Skin epidermis (tissue), 12 donors: ENCODE results near the gene PPM1F.

Experiments used
- H3K27ac ChIP-seq, 21 experiments: fragments of 200-600 bp; sonication (generic) in 11 of 21; one replicate each; pipeline ENCODE4 v1.5.0; 2020; ENCODE audit warnings: mild to moderate bottlenecking in 3 of 21, inconsistent platforms in 2 of 21, moderate library complexity in 2 of 21
- H3K4me3 ChIP-seq, 7 experiments: fragments of 200-600 bp; sonication (generic) in 2 of 7; one replicate each; pipeline ENCODE4 v1.5.0; 2020; ENCODE audit warnings: inconsistent platforms in 2 of 7, mild to moderate bottlenecking in 2 of 7, moderate library complexity in 1 of 7

Gene PPM1F

DNA sequence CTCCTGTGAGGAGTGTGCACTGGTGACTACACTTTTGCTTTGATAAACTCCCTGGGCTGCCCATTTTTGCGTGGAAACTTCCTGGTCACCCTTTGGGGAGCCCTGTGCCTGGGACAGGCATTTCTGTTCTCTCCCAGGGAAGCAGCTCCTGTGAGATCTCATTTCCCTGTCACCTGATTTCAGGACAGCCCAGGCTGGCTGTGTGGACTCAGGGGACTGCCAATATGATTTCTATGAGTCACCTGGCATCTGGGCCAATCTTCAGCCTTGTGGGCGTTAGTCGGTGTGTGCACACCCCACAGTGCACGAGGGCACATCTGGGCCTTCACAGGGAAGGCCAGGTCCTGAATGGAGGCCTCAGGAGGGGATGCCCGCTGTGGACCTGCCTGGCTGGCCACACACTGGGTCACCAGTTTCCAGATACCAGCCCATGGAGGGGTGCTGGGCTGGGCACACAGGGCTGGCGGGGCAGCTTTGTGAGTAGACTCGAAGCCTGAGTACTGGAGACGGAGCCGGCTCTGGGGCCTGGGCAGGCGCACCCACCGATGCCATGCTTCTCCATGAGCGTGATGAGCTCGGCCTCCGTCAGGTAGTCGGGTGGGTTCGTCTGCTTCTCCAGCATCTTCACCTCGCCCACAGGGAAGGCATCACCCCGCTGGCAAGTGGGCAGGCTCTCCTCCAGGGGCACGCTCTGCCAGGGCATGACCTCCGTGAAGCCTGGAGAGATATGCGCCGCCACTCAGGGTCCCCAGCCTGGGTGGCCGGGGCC is 9.4 kb upstream of the PPM1F start:
- Histone ChIP-seq H3K4me3 (no peak overlapping the region), H3K27ac (peak overlapping the region in 4 of 21 experiments; percentile 2 to 29 (median 10))

DNA sequence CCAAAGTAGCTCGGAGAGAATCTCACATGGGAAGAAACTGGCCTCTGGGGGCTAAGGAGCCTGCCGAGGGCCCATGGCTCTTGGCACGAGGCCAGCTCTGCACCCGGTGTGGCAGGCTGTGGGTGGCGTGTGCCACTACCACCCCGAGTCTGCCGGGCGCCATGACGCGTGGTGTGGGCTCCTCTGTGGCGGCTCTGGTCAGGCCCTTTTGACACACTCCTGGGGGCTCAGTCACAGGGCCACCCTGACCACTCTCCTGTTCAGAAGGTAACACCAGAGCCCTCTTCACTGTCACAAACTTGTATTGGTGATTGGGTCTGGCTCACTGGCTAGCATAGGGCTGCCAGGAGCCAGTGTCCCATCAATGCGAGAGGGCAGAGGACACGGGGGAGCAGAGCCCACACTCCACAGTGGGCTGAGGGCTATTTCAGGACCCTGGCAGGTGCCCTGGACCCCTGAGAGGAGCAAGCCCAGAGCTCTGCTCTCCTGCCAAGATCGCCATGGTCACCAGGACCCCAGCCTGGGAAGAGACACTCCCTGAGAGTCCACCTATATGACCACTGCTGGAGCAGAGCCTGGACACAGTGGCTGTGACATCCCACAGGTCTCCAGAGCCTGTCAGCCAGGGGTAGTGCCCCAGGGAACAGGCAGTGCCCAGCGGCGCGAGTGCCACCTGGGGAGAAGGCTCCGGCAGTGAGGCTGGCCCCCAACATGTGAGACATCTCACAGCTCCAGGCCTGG is 8.6 kb upstream of the PPM1F start:
- peak overlapping the region in 4 of 21 experiments; percentile 2 to 29 (median 10) for H3K27ac ChIP-seq
- no peak overlapping the region for H3K4me3 ChIP-seq

DNA sequence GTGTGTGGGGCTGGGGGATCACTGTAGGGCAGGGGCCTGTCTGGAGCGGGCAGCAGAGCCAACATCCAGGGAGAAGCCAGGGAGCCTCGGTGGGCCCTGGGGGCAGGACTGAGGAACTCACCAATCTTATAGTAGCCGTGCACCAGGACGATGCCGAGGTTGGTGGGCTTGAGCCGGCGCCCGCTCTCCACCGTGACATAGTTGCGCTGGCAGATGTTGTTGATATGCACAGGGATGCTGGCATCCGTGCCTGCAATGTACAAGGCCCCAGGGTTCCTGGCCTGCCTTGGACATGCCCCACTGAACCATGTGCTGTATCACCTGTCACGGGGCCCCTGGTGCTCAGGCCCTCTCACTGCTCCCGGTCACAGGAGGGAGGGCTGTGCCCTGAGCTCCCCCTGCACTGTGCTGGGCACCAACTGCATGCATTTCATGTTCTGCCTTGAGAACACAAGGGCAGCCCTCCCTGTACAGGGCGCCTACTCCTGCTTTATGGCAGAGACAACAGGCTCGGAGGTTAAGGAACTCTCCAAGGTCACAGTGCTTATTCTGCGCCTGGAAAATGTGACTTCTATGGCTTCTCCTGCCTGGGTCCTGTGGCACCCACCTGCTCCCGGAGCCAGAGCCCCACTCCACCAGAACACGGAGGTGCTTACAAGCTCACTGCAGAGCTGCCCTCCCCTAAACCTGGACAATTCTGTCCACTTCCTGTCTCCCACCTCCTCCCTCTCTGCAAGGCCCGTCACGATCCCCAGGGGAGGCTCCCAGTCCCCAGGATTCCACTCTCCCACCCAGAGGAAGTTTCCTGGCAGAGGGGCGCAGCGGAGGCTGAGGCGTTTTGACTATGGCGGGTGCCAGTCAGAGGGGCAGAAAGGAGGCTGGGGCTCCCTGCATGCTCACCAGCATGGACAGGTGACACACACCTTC is 7.8 kb upstream of the PPM1F start:
- Histone ChIP-seq H3K27ac (no peak overlapping the region), H3K4me3 (no peak overlapping the region)

DNA sequence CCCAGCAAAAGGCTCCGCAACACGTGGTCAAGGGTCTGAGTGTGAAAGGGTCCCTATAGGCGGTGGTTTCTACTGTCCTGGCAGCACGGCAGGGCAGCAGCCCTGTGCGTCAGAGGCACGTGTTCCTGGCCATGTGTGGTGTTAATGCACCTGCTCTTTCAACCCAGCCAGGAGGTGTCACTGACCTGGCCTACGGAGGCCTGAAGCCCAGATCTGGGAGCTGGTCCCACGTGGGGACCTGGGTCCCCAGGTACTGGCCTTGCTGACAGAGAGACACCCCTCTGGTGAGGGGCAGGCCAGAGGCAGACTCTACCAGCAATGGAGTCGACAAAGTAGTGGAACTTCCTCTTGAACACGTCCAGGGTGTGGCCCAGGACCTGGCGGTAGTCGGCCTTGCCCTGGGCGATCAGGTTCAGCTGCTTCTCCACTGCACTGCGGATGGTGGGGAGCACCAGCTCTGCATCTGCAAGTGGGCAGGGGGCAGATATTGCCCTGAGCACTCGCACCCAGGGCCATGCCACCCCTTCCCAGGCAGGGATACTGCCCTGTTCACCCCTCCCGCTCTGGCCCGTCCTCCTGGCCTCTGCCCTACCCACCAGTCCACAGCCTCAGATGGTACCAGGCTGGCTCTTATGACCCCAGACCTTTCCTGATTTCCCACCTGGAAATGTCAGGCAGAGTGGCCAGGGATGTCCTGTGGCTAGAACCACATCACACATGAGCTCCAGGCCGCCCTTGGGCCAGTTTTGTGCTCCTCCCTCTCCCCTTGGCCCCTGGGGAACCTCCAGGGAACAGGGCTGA is 6.8 kb upstream of the PPM1F start:
- Histone ChIP-seq H3K4me3 (no peak overlapping the region), H3K27ac (no peak overlapping the region)

DNA sequence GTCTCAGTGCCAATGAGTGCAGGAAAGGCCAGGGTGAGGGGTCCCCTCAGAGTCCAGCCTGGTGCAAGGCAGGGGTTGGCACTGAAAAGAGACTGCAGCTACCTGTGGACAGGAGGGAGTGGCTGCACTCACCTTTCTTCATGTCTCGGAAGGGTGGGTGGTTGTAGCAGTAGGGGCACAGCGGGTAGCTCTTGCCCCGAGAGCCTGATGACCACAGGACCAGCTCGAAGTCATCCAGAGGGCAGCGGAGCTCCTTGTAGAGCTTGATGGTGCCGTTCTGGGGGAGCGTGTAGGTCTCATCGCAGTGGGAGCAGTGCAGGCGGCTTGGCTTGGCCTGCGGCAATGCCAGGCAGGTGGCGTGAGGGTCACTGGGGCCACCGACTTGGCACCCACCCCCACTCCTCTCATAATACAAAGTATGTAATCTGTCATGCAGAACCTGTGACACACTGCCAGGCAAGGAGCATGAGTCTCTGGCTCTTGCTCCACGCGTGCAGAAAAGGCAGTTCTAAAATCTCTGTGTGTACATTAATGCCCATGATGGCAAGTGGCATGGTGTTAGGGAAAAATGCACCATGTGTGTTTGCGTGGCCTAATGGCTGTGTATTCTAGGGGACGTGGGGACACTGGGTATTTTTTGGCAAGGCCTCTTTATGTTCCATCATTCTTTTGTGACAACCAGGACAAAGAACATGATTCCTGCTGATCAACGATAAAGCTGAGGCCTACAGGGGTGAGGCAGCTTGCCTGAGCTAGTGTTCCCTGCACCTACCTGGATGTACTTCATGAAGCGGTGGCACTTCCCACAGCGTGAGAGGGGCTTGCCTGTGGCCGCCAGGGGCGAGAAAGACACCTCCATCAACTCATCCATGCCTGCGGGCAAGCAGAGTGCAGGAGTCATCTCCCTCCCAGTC is 6.0 kb upstream of the PPM1F start:
- no peak overlapping the region for H3K27ac ChIP-seq
- no peak overlapping the region for H3K4me3 ChIP-seq

DNA sequence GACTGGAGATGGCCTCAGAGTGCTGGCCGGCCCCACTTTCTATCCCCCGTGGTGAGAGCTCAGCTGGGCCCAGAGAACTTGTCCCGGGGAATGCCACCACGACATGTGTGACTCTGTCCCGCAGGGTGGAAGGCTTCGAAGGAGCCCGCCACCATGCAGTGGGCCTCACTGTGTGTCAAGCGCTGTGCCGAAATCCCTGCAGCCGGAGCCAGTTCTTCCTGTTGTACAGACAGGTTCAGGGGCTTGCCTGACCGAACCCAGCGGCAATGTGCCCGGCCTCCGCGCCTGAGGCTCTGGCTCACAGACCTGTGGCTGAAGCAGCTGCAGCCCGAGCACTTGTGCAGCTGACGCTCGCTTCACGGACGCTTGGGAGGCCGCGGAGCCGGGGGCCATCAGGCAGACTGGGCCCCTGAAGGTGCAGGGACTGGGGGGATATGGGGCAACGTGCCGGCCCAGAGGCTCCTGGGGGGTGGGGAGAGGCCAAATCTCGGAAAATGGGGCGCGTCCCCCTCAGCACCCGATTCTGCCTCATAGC is 650 bp downstream of the PPM1F start:
- peak overlapping the region; percentile 60 to 79 (median 64) for H3K4me3 ChIP-seq
- H3K27ac ChIP-seq = peak overlapping the region; percentile 52 to 98 (median 83)

DNA sequence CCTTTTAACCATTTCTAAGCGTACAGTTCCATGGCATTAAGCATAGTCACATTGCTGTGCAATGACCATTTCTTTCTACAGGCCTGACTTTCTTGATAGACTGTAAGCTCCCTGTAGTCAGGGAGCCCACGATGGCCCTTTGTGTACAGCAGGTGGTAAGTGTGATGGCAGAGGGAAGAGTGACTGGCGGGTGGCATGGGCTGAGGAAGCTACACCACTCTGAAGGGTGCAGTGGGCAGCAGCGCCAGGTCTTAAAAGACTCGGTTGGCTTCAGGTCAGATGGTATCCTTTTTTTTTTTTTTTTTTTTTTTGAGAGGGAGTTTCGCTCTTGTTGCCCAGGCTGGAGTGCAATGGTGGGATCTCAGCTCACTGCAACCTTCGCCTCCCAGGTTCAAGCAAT is 1.6 kb downstream of the PPM1F start:
- Histone ChIP-seq H3K4me3 (peak overlapping the region in 1 of 7 experiments; percentile 64), H3K27ac (peak overlapping the region in 6 of 21 experiments; percentile 18 to 98 (median 84))

DNA sequence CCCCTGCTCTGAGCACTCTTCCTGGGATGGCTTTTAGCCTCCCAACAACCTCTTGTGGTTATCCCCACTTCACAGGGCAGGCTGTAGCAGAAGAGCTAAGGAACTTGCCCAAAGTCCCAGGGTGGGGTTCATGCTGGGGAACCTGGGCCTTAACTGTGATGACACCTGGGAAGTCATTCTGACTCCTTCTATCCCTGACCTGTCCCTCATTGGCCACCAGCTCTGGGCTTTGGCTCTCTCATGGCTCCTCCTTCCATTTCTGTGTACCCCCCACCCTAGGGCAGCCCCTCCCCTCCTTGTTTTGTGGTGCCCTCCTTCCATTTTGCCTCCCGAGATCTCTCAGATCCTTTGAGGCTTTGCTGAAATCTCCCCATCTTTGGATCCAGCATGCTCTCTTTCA is 2.7 kb downstream of the PPM1F start:
- no peak overlapping the region for H3K4me3 ChIP-seq
- peak overlapping the region in 14 of 21 experiments; percentile 3 to 98 (median 59) for H3K27ac ChIP-seq

DNA sequence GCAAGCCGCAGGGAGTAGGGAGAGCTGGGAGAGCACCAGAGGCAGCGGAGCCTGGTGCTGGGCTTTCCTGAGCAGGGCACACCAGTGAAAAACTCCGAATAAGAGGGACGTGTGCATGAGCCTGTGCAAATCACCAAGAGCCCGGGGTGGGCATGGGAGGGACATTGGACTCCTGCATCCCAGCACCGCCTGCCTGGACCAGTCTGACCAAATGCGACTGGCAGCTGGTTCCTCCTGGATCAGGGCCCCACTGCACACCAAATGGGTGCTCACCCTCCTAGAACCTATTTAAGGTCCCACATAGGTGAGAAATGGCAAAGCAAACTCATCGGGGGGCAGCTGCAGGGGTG is 3.1 kb downstream of the PPM1F start:
- peak overlapping the region in 14 of 21 experiments; percentile 3 to 98 (median 59) for H3K27ac ChIP-seq
- no peak overlapping the region for H3K4me3 ChIP-seq

DNA sequence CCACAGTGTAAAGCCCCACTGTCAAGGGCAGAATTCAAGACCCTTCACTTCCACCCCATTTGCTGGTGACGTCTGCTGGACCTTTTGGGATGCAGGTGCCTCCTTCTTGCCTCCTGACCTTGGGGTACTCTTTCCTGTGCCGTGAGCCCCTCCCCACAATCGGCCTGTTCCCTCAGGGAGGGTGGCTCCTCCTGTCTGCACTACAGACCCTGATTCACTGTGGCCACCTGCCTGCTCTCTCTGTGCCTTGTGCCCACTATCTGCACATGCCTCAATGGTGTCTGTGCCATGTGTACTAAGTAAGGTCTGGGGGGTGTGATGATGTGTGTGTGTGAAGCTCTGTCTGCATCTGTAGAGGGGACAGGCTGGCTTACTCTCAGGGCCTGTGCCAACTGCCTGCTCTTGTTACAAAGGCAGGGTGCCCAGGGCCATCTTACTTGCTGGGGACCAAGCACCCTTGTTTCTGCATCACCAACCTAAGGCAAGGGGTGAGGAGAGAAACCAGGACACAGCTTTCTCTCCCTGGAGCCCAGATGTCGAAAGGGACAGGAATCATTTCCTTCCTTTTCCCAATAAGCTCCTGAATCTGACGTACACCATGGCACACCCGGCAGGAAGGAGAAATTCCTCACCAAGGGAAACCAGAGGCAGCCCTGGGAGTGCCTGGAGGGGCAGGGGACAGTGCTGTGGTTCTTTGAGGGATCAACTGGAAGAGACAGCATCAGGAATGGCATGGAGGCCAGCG is 3.7 kb downstream of the PPM1F start:
- H3K27ac ChIP-seq = peak overlapping the region in 17 of 21 experiments; percentile 17 to 98 (median 65)
- no peak overlapping the region for H3K4me3 ChIP-seq

DNA sequence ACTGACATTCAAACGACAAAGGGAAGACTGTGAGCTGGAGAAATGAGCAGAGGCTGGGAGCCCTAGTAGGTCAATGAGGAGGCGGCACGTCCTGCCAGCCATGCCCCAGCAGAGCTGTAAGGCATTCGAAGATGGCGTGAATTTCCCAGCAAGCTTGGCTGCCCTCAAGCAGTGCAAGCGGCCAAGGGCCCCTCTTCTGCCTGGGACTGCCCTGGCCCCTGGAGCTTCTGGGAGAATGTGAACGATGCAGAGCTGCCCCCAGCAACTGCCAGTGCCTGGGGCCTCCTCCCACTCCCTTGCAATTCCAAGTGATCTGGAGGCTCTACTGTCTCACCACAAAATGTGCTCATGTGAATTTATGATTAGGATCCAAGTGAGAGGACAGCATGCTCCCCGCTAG is 4.3 kb downstream of the PPM1F start:
- Histone ChIP-seq H3K4me3 (no peak overlapping the region), H3K27ac (peak overlapping the region in 16 of 21 experiments; percentile 9 to 98 (median 60))

DNA sequence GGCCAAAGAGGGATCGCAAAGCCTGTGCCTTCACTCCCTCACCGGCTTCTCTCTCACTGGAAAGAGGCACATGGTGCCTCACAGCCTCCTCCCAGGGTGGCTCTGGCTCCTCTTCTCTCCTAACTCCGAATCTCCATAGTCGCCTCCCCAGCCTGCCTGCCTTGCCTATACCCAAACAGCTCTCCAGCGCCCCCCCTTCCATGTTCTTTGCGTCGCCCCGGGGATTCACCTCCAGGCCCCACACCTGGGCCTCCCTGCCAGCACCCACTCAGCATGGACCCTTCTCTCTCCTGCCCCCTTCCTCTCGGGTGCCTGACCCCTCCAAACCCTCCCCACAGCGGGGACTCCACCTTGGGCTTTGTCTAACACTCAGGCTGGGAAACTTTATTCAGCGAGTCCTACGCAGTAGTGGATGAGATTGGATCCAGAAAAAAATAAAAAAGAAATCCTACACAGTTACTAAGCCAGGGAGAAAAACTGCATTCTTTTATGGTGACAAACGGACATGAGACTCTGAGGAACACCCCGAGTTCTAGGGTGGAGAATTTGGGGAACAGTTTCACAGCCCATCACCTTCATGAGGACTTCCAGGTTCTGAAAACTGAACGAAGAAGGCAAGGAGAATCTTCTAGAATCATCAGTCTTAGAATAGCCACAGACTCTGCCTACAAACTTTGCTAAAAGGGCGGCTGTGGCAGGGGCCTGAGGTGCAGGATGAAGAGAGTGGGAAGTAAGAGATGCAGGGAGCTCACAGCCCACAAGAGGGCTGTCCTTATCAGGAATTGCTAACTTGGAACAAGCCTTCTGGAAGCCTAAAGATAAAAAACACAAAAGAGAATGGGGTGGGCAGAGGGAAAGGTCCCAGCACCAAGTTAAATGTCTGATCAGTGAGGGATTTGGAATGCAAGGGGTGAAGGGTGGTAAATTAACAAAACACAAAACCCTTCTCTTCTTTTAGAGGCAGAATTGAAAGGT is 5.3 kb downstream of the PPM1F start:
- H3K27ac ChIP-seq = peak overlapping the region in 18 of 21 experiments; percentile 18 to 98 (median 62)

DNA sequence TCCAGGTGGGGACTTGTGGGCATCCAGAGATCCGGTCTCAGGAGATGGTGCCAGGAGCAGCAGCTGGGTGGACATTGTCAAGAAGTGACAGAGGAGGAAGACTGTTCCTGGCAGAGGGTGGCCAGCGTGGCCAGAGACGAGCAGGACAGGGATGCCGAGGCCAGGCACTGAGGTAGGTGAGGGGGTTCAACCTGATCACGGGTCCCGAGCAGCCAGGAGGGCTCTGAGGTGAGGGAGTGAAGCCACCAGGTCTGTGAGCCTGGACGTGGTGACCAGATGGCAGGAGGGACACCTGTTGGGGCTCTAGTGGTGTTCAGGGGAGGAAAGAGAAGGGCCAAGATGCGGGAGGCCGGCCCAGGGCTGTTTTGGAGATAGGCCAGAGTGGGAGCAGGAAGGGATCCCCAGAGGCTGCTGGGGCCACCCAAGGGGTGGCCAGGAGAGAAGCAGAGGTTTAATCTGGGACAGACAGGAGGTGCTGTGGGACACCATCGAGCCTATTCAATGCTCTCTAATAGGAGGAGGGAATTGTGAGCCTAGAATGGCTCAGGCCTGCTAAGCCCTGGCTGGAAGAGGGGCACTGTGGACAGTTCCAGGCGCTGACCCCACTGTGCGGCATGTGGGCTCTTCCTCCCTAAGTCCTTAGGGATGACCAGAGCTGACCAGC is 6.3 kb downstream of the PPM1F start:
- peak overlapping the region in 19 of 21 experiments; percentile 6 to 98 (median 60) for H3K27ac ChIP-seq
- no peak overlapping the region for H3K4me3 ChIP-seq

More for the DNA sequence above, 5.3 kb downstream of the PPM1F start:
- no peak overlapping the region for H3K4me3 ChIP-seq

DNA sequence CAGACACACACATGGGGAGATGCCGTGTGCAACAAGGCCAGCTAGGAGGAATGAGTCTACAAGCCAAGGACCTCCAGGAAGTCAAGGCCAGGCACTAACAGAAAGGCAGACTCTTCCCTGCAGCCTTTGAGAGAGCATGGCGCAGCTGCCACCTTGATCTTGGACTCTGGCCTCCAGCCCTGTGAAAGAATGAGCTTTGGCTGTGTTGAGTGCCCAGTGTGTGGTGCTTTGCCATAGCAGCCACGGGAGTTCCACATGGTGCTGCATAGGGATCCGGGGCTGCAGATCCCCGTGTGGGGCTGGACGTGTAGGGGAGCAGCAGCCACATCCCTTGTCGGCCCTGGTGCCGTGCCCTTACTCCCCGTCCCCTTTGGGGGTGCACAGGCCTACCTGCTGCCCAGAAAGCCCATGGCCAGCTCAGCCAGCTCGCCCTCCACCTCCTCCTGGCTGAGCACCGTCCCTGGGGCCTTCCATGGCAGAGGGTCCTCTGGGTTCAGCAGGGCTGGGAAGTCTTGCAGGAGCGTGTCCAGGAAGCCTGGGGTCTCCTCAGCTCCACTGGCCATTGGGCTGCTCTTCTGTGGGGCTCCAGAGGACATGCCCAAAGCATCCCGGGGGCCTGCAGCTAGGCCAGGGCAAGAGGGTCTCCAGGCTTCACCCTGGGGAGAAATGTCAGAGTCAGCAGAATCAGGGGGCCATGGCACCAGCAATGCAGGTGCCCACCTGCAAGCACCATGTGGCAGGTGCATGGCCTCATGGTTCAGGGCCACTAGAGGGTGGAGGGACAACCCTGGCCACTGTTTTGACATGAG is 7.0 kb downstream of the PPM1F start:
- peak overlapping the region in 11 of 21 experiments; percentile 10 to 98 (median 65) for H3K27ac ChIP-seq
- no peak overlapping the region for H3K4me3 ChIP-seq

DNA sequence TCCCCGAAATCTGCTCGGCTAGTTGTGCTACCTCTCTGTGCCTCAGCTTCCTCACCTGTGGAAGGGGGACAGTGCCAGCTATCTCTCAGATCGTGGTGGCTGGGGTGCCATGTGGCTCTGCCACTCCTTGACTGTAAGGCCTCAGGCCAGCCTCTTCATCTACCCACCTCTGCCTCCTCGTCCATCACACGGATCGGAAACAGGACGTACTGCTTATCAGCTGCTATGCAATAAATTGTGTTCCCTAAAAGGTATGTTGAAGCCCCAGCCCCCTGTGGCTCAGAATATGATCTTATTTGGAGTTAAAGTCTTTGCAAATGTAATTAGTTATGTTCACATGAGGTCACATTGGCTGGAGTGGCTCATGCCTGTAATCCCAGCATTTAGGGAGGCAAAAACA is 7.8 kb downstream of the PPM1F start:
- H3K27ac ChIP-seq = peak overlapping the region in 8 of 21 experiments; percentile 33 to 98 (median 92)
- H3K4me3 ChIP-seq = no peak overlapping the region
